ENCODE data around the gene CNTNAP5.

Gene CNTNAP5

GRCh38 chr2:124704071-124704925, 679.2 kb downstream of the CNTNAP5 start:
- no peak for DNase-seq

GRCh38 chr2:124708661-124709060, 683.6 kb downstream of the CNTNAP5 start:
- no peak for DNase-seq

DNA sequence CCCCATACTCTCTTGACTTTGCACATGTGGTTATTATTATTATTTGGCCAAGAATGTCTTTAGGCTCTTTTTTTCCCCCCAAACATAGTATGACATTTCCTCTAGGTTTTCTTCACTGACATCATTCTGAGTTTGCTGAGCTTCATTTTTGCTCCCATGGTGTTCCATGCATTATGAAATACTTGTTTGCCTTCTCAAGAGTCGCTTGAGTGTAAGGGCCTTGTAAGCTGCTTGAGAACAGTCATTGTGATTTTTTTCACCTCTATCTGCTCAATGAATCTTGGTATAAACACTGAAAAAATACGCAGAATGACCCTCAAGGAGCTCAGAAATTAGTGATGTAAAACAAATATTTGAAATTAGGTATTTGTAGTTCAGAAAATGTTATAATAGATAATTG, 688.9 kb downstream of the CNTNAP5 start:
- no peak for DNase-seq

GRCh38 chr2:124725187-124725586, 700.1 kb downstream of the CNTNAP5 start:
- DNase-seq = no peak

GRCh38 chr2:124740636-124741035, 715.5 kb downstream of the CNTNAP5 start:
- no peak for DNase-seq

GRCh38 chr2:124753842-124754241, 728.8 kb downstream of the CNTNAP5 start:
- DNase-seq = no peak

DNA sequence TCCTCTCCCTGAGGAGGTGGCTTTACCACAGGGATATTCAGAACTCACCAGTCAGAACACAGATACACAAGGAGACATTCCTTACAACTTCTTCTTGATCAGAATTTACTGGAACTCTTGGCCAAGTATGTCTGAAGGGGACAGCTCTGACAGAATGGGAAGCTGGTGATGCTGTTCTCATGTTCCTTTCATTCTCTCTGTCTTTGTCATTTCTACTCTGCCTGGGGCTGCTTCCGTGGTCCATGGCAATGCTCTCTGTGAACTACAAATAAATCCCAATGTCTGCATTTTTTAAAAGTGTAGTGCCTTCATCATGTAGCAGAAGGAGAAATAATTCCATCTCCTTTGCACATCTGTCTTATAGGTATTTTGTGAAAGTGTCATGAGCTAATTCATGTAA, 730.3 kb downstream of the CNTNAP5 start:
- no peak for DNase-seq

- no peak for DNase-seq
Measured at GRCh38 chr2:124756048-124756447, 731.0 kb downstream of the CNTNAP5 start.

DNA sequence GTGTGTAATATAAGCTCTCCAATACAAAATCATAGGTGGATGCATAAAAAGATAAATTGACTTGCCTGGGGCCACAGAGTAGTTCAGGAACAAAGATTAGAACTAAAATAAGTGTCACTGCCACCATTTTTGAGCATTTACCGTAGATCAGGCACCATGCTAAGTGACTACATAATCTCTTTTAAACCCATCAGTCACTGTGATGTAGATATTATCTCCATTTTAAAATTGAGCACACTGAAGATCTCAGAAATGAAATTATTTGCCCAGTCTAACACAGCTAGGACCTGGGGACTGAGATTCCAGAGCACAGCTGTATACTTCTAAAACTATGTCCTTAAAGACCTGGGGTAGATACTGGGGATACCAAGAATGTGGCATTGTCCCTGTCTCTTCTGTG, 737.3 kb downstream of the CNTNAP5 start:
- no peak for DNase-seq

- DNase-seq = peak in 2 of 14 donors; percentile 7 to 23
Measured at GRCh38 chr2:124763611-124764010, 738.5 kb downstream of the CNTNAP5 start.

DNA sequence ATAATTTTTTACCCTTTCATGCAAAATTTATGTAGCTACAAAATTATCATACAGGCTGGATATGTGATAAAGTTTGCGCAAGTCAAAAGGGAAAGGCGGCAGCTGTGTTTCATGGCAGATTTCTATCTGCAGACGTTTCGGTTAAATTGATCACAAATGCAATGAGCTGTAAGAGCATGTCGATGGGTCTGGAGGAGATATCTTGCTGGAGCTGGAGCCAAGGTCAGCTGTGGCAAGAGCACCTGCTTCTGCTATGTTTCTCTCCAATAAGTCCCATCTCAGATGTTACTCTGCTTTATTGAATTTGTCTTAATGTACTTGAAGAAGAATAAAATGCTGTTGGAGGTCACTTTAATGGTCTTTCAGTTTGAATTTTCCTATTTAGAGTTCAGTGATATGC, 749.7 kb downstream of the CNTNAP5 start:
- DNase-seq = no peak

- DNase-seq = no peak
Measured at GRCh38 chr2:124776332-124776731, 751.2 kb downstream of the CNTNAP5 start.

GRCh38 chr2:124778076-124778475, 753.0 kb downstream of the CNTNAP5 start:
- no peak for DNase-seq

DNA sequence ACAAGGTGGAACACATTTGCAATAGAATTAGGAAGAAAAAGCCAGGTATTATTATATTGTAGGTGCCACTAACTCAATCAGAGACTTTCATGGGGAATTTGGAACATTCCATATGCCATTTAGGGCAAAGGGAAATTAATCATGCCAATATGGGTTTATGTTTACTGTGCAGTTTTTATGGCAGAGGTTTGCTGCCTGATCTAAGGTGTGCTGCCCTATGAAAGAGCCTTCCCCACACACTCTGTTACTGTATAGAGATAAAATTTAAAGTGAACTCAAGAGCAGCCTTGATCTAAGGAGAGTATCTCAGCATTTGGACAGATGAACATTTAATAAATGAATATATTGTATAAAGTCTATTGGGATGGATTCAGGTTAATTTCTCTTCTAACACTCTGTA, 771.6 kb downstream of the CNTNAP5 start:
- no peak for DNase-seq

GRCh38 chr2:124797049-124797448, 772.0 kb downstream of the CNTNAP5 start:
- DNase-seq = no peak

DNA sequence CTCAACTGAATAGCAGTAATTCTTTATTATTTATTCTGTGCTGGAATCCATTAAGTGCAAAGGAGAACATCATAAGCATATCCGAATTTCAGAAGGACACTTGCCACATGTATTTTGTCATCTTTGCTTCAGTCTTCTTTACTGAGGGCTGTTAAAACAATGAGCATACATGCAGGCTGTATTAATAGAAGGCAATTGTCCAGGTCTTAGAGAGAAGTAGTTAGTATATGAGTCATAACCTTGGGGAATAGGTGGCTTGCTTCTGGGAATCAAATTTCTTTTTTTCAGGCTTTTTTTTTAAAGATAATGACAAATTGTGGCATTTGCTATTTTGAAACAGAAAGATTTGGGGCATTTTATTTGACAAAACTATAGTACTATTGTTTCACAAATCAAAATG, 773.5 kb downstream of the CNTNAP5 start:
- no peak for DNase-seq

DNA sequence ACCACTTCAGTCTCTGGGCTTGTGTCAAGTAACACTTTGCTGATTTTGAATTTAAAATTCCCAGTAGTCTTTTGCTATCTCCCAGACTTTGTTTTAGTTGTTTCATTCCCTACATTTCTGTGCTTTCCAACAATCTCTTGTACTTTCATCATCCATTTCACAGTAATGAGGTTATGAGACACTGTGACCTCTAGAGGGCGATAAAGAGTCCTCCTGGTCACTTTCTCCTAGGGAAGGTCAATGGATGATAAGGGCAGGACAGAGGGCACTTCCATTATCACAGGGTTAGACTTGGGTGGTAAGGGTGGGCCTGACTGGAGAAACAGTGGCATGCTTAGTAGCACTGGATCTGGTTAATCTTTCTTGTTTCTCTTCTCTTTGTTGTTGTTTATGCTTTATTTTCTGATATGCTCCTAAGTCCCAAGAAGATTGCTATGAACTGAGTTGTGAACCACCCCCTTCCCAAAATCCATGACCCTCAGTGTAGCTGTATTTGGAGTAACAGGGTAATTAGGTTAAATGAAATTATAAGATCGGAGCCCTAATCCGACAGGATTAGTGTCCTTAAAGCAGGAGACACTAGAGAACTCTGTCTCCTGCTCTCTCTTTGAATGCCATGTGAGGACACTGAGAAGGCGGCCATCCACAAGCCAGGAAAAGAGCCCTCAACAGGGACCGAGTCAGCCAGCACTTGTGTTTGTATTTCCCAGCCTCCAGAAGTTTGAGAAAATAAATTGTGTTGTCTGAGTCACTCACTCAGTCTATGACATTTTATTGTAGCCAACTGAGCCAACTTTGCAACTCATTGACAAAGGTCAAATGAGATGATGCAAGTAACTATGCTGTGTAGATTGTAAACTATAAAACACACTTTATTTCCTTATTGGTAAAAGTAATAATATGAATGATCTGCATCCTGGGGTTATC, 779.2 kb downstream of the CNTNAP5 start:
- peak in 1 of 14 donors; percentile 27 for DNase-seq

DNA sequence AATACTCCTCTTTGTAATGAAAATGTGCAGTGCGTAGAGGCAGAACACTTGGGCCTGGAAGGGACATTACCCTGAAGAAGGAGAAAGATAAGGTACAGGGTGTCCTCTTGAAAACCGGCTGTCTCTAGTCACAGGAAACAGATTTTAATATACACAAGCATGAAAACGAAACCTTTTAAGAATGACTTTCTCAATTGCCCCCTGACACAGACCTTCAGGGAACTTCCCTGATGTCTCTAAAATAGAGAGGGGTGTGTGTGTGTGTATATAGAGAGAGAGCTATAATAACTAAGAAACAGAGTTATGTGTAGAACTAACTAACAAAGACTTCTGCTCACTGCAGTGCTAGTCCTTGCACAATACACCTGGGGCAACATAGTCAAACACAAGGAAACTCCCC, 780.0 kb downstream of the CNTNAP5 start:
- DNase-seq = no peak

GRCh38 chr2:124810132-124810531, 785.0 kb downstream of the CNTNAP5 start:
- peak in 3 of 14 donors; percentile 2 to 5 (median 4) for DNase-seq

DNA sequence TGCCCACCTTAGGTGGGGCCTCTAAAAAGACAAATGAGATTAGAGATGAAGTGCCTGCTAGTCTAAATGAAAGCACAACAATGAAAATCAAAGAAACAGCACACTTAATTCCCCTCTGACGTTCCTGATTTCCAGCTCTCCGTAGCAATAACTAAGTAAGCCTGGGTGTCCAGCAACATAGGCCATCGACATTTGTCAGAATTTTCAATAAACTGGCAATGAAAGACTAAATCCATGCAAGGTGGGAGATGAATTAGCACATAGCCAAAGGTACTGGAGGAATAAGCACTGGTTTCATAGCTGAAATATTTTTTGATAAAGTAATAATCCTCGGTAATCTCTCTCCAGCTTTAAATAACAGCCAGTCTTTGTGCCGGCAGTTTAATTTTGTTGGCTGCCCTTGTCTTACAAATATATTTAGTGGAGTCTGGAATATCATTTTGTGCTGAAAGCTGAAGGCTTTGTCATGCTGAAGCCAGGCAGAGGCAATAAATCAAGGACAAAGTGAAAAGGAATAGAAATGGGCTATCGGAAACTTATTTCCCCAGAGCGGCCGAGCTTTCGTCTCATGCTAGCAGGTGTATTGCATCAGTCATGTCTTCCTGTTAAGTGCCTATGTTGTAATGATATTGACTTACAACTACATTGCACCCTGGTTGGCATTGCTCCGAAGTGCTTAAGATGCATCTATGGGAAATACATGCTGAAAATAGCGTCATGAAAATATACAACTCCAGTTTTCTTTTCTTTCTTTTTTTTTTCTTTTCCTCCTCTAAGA, 790.1 kb downstream of the CNTNAP5 start:
- DNase-seq = no peak

DNA sequence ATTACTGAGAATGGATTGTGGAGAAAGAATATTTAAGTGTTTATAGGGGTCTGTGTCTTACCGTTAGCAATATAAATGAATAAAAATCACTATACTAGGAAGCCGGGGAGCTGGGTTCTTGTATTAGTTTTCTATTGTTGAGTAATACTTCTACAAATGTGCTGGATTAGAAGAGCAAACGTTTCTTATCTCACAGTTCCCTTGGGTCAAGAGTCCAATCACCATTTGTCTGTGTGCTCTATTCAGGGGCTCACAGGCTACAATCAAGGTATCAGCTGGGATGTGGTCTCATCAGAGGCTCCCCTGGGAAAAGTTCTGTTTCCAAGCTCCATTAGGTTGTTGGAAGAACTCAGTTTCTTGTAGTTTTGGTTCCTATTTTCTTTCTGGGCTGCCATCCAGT, 790.9 kb downstream of the CNTNAP5 start:
- no peak for DNase-seq

GRCh38 chr2:124822516-124822915, 797.4 kb downstream of the CNTNAP5 start:
- no peak for DNase-seq

GRCh38 chr2:124824441-124824840, 799.4 kb downstream of the CNTNAP5 start:
- DNase-seq = no peak
